GM23248 (cell line): Measurements from ENCODE around the gene USP53. TPM values are rescaled to one million over a fixed set of nuclear protein-coding genes. Genes with fewer than 3 reads are reported as not detected.
"Not testable (repeated sequence)": the region's sequence is repeated elsewhere in the genome, so short reads cannot be mapped to it uniquely, and the experiment has no call there.

ENCODE experiments used
- DNase-seq: peaks from one replicate; pipeline ENCODE4 v3.0.0-alpha.2; 2015
- H2AFZ ChIP-seq: fragments of 200-600 bp; sonication (generic); 2 replicates; pipeline ENCODE4 v1.6.1; 2016; ENCODE audit warnings: antibody characterized with exemption
- H3F3A ChIP-seq: fragments of 200-600 bp; sonication (generic); 2 replicates; pipeline ENCODE4 v1.6.1; 2016; ENCODE audit warnings: mild to moderate bottlenecking, antibody characterized with exemption, mixed run types; ENCODE audit not compliant: insufficient read depth
- H3K27ac ChIP-seq: fragments of 200-600 bp; sonication (generic); 2 replicates; pipeline ENCODE4 v1.5.1; 2016; ENCODE audit warnings: mild to moderate bottlenecking
- H3K27me3 ChIP-seq: fragments of 200-600 bp; sonication (generic); replicated peaks from 2 replicates; pipeline ENCODE4 v1.6.1; 2016; ENCODE audit warnings: mild to moderate bottlenecking; ENCODE audit not compliant: insufficient read depth
- H3K36me3 ChIP-seq: fragments of 200-600 bp; sonication (generic); 2 replicates; pipeline ENCODE4 v1.6.1; 2016; ENCODE audit warnings: low read depth, mild to moderate bottlenecking
- H3K4me1 ChIP-seq: fragments of 200-600 bp; sonication (generic); 2 replicates; pipeline ENCODE4 v1.6.1; 2016; ENCODE audit warnings: mild to moderate bottlenecking; ENCODE audit not compliant: insufficient read depth
- H3K4me2 ChIP-seq: fragments of 200-600 bp; sonication (generic); one replicate; pipeline ENCODE4 v1.6.1; 2016; ENCODE audit warnings: mild to moderate bottlenecking; ENCODE audit not compliant: unreplicated experiment
- H3K4me3 ChIP-seq: fragments of 200-600 bp; sonication (generic); 2 replicates; pipeline ENCODE4 v1.5.1; 2016; ENCODE audit warnings: mild to moderate bottlenecking
- H3K79me2 ChIP-seq: fragments of 200-600 bp; sonication (generic); 2 replicates; pipeline ENCODE4 v1.6.1; 2016; ENCODE audit warnings: mild to moderate bottlenecking; ENCODE audit not compliant: insufficient read depth
- H3K9ac ChIP-seq: fragments of 200-600 bp; sonication (generic); 2 replicates; pipeline ENCODE4 v1.6.1; 2016; ENCODE audit warnings: mild to moderate bottlenecking
- H3K9me2 ChIP-seq: fragments of 200-600 bp; sonication (generic); 2 replicates; pipeline ENCODE4 v1.6.1; 2016; ENCODE audit warnings: mixed run types, mild to moderate bottlenecking, moderate library complexity; ENCODE audit not compliant: insufficient read depth
- H3K9me3 ChIP-seq: fragments of 200-600 bp; sonication (generic); one replicate; pipeline ENCODE4 v1.6.1; 2017; ENCODE audit warnings: low read depth
- H4K20me1 ChIP-seq: fragments of 200-600 bp; sonication (generic); 2 replicates; pipeline ENCODE4 v1.6.0; 2016; ENCODE audit not compliant: insufficient read depth
- EZH2 ChIP-seq: fragments of 200-600 bp; sonication (generic); IDR thresholded peaks from 2 replicates; pipeline ENCODE4 v1.6.1; 2018; ENCODE audit warnings: antibody characterized with exemption, mild to moderate bottlenecking; ENCODE audit not compliant: insufficient read depth, poor library complexity, severe bottlenecking
- EZH2phosphoT487 ChIP-seq: fragments of 200-600 bp; sonication (generic); IDR thresholded peaks from 2 replicates; pipeline ENCODE4 v1.6.1; 2018; ENCODE audit warnings: antibody characterized with exemption, moderate library complexity, mild to moderate bottlenecking, low read depth; ENCODE audit not compliant: insufficient read depth
- WGBS, 2 experiments: methylation state at CpG; one replicate each; pipeline ENCODE4 v1.1.6; 2015 to 2017; ENCODE audit warnings: low lambda C conversion rate in 2 of 2, low coverage in 1 of 2; ENCODE audit errors: missing lambda C conversion rate in 2 of 2; 5-methylcytosine and 5-hydroxymethylcytosine counted together
- in situ Hi-C: fragments of 300-500 bp; cut with MboI; formaldehyde crosslinking; loops from 2 replicates; pipeline ENCODE4 v1.15.0; 2020
- polyA plus RNA-seq: library from polyadenylated mRNA; unstranded; fragments of >200 nt; fragmentation: Nextera tagmentation; extraction: Ambion mirVana; gene quantifications from 2 replicates; pipeline ENCODE4 v1.2.1, GENCODE V29; 2016
- total RNA-seq: library from RNA; depleted of rRNA; stranded (reverse); fragments of >200 nt; shearing (Covaris generic); gene quantifications from 2 replicates; pipeline ENCODE4 v1.2.3, GENCODE V29; 2014

USP53 gene
- total and polyA plus RNA-seq, 2 experiments from 2014 or later = 26.0 to 42.4 TPM

DNA sequence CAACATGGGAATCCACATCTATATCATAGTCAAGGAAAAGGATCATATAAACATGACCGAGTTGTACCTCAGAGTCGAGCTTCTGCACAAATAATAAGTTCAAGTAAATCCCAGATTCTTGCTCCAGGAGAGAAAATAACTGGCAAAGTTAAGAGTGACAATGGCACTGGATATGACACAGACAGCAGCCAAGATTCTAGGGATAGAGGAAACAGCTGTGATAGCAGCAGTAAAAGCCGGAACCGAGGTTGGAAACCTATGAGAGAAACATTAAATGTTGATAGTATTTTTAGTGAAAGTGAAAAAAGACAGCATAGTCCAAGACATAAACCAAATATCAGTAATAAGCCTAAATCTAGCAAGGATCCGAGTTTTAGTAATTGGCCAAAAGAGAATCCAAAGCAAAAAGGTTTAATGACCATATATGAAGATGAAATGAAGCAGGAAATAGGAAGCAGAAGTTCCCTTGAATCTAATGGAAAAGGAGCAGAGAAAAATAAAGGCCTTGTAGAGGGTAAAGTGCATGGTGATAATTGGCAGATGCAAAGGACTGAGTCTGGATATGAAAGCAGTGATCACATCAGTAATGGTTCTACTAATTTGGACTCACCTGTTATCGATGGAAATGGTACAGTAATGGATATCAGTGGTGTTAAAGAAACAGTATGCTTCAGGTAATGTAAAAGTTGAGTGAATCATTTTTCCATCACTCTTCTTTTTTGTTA is 59.0 kb downstream of the USP53 start:
- no peak for TF ChIP-seq EZH2
- no peak for TF ChIP-seq EZH2phosphoT487
- no peaks in the 10 kb centered on the region for H3K4me1 ChIP-seq
- no peak overlapping the region for H3K4me3 ChIP-seq
- no peak overlapping the region for H3K4me2 ChIP-seq
- H3K27ac ChIP-seq = no peak overlapping the region
- in situ Hi-C loops = no loop called here
- WGBS, 2 experiments = 88 to 92% methylated on average over 6 of the region's 6 CpGs
- no peak for DNase-seq
- H3F3A ChIP-seq = peaks cover 11% of the 10 kb centered on the region
- no peaks in the 10 kb centered on the region for H3K27me3 ChIP-seq
- H3K9me3 ChIP-seq = no peaks in the 10 kb centered on the region
- H3K9ac ChIP-seq = no peak overlapping the region
- H3K36me3 ChIP-seq = peaks cover 56% of the 10 kb centered on the region
- no peaks in the 10 kb centered on the region for H4K20me1 ChIP-seq
- H3K79me2 ChIP-seq = no peaks in the 10 kb centered on the region
- H2AFZ ChIP-seq = no peak overlapping the region
- H3K9me2 ChIP-seq = no peaks in the 10 kb centered on the region

DNA sequence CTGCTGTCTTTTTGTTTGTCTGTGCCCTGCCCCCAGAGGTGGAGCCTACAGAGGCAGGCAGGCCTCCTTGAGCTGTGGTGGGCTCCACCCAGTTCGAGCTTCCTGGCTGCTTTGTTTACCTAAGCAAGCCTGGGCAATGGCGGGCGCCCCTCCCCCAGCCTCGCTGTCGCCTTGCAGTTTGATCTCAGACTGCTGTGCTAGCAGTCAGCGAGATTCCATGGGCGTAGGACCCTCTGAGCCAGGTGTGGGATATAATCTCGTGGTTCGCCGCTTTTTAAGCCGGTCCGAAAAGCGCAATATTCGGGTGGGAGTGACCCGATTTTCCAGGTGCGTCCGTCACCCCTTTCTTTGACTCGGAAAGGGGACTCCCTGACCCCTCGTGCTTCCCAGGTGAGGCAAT is 67.0 kb downstream of the USP53 start:
- 87 to 95% methylated on average over 9 to 19 of the region's 19 CpGs for WGBS, 2 experiments
- in situ Hi-C loops, H3K4me3 ChIP-seq: not testable (repeated sequence)

GRCh38 chr4:119279945-119280344 is 67.4 kb downstream of the USP53 start:
- H3K9ac ChIP-seq, H3K36me3 ChIP-seq, H3K27me3 ChIP-seq, H3K4me2 ChIP-seq, DNase-seq, H3K9me3 ChIP-seq, H2AFZ ChIP-seq, H3K4me3 ChIP-seq, H4K20me1 ChIP-seq, in situ Hi-C loops, H3K9me2 ChIP-seq, H3K27ac ChIP-seq: not testable (repeated sequence)
- Histone ChIP-seq H3K79me2 (peaks cover 42% of the 10 kb centered on the region), H3K4me1 (peaks cover 13% of the 10 kb centered on the region), H3F3A (peaks cover 13% of the 10 kb centered on the region; the same call in 1 of the 2 replicates)
- WGBS, 2 experiments = 93 to 95% methylated on average over 11 to 12 of the region's 12 CpGs

More for the DNA sequence above, 67.0 kb downstream of the USP53 start:
- H3K27ac ChIP-seq, H3K36me3 ChIP-seq, H4K20me1 ChIP-seq, H3K9me3 ChIP-seq, H3K27me3 ChIP-seq, H3K9me2 ChIP-seq, DNase-seq, H2AFZ ChIP-seq, H3K9ac ChIP-seq, H3K4me2 ChIP-seq: not testable (repeated sequence)
- peaks cover 11% of the 10 kb centered on the region for H3K4me1 ChIP-seq
- H3F3A ChIP-seq = peaks cover 11% of the 10 kb centered on the region; the same call in 1 of the 2 replicates
- H3K79me2 ChIP-seq = peaks cover 38% of the 10 kb centered on the region

DNA sequence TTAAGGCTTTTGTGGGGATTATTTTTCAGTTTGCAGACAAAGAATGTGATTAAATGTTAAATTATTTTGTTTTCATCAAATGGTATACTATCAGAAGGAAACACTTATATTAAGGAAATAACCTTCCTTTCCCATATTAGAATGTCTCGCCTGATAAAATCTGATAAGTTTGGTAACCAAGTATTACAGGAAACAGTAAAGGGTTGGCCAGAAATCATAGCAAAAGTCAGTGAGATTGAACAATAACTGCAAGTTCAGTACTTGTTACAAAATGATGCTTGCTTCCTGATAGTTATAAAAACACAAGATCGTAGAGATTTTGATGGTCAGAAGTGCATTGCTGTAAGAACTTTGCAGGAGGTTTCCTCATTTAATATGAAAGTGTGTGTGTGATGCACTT is 68.9 kb downstream of the USP53 start:
- Histone ChIP-seq H3K9ac (no peak overlapping the region), H3F3A (peaks cover 21% of the 10 kb centered on the region; the same call in 1 of the 2 replicates), H2AFZ (no peak overlapping the region), H3K9me2 (no peaks in the 10 kb centered on the region), H3K36me3 (0 out of 2 replicates have a peak, but pooled peaks cover 10% of the 10 kb centered on the region), H3K4me1 (peaks cover 27% of the 10 kb centered on the region), H3K27me3 (no peaks in the 10 kb centered on the region), H3K4me3 (no peak overlapping the region), H3K27ac (no peak overlapping the region), H3K9me3 (no peaks in the 10 kb centered on the region), H3K79me2 (peaks cover 51% of the 10 kb centered on the region), H3K4me2 (no peak overlapping the region), H4K20me1 (no peaks in the 10 kb centered on the region)
- no peak for TF ChIP-seq EZH2
- no peak for TF ChIP-seq EZH2phosphoT487
- 98% methylated on average over 2 of the region's 2 CpGs for WGBS, 2 experiments
- in situ Hi-C loops = no loop called here
- no peak for DNase-seq
